ENCODE measurements around the gene PLA2G6. TPM values are rescaled to one million over a fixed set of nuclear protein-coding genes. Genes with fewer than 3 reads are reported as not detected.
A peak's percentile ranks its signal among the peaks of the same experiment; 100 is the strongest.

The PLA2G6 gene
- total RNA-seq, 2 experiments from 2014 or later = 48.8 to 50.2 TPM

GRCh38 chr22:38203855-38204514 lies 22.4 kb upstream of the PLA2G6 start:
- Histone ChIP-seq H3K9me3 (ENCODE audit: control insufficient read depth in 1 of 2, insufficient read depth in 1 of 2, low read length in 2 of 2) (no peaks in the 10 kb centered on the region), H3K36me3 (ENCODE audit: insufficient read depth, low read length) (no peaks in the 10 kb centered on the region), H3K27ac (ENCODE audit: low read depth in 1 of 2, low read length in 2 of 2) (peak overlapping the region in 1 of 2 donors; percentile 41), H3K4me1 (ENCODE audit: insufficient read depth, low read length) (peaks cover 37% of the 10 kb centered on the region), H3K4me3 (ENCODE audit: low read length) (peak overlapping the region; percentile 83), H3K27me3 (ENCODE audit: control insufficient read depth in 1 of 2, insufficient read depth in 2 of 2, low read length in 2 of 2) (no peaks in the 10 kb centered on the region)
- TF ChIP-seq CTCF (IDR thresholded peaks at IDR 0.05) = no peak
- no peak for ATAC-seq (ENCODE audit: poor library complexity)
- Mint-ChIP-seq H3K27me3 (no peaks in the 10 kb centered on the region), H3K4me1 (ENCODE audit: low read depth) (peaks cover 26% of the 10 kb centered on the region), H3K4me3 (peak overlapping the region; percentile 89), H3K9me3 (no peaks in the 10 kb centered on the region), H3K36me3 (ENCODE audit: low read depth) (no peaks in the 10 kb centered on the region), H3K27ac (peak overlapping the region; percentile 71)
- POLR2A ChIA-PET = interaction anchor here (0.7 to 3.5 kb wide), 5 partner anchors 10 to 64 kb away, joined by 3 to 39 read pairs (median 6); partner anchors contain the start of gene PLA2G6
- intact Hi-C loops (cut with DNase I, micrococcal nuclease) = loop anchor here (5.0 to 10.0 kb wide), 3 partner anchors 61 to 113 kb away; partner anchors contain the start of genes CSNK1E (in 1 of the 2) and TMEM184B (in 1 of the 2)
- peak in 2 of 14 experiments; percentile 46 to 52 for DNase-seq
- CTCF ChIA-PET = no interaction called here

DNA sequence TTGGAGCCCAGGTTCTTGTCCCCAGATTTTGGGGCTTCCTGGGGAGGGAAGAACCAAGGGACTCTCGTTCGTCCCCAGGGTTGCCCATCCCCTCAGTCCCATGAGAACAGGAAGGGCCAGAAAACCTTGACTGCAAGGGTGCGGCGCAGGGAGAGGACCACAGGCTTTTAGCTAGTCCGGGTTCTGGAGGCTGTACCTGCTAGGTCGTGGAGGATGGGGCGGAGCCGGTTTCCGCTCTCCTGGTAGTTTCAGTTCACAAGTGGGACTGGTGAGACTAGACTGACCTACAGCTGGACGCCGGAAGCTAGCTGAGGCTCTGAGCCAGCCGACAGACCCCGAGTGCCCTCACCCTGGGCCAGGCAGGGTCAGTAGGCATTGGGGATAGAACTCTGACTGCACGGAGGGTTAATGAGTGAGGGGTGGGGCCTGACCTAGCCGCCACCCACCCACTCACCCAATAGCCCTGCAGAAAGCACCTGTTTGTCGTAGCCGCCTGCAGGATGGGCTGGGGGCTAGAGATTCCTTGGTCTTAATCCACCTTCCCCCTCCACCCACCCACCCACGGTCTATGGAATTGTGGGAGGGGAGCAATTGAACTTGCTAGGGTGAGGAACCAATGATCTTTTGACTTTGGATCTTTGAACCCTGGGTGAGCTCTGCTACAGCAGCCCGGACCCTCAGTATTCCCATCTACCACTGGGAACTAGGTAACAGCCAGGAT lies 21.6 kb upstream of the PLA2G6 start:
- no peaks in the 10 kb centered on the region for H3K36me3 Mint-ChIP-seq (ENCODE audit: low read depth)
- H3K27ac ChIP-seq (ENCODE audit: low read depth in 1 of 2, low read length in 2 of 2) = peak overlapping the region; percentile 55 to 82
- ChIA-PET CTCF (no interaction called here), POLR2A (interaction anchor here (0.7 to 3.5 kb wide), 6 partner anchors 11 to 1116 kb away, joined by 3 to 39 read pairs (median 3); partner anchors contain the start of genes CBX6, PLA2G6 and RPL3)
- H3K4me1 Mint-ChIP-seq (ENCODE audit: low read depth) = peaks cover 26% of the 10 kb centered on the region
- DNase-seq (peak in 9 of 14 experiments; percentile 16 to 71 (median 57)), ATAC-seq (ENCODE audit: poor library complexity) (peak; percentile 30)
- no peak for TF ChIP-seq CTCF (IDR thresholded peaks at IDR 0.05)
- H3K27me3 ChIP-seq (ENCODE audit: control insufficient read depth in 1 of 2, insufficient read depth in 2 of 2, low read length in 2 of 2) = no peaks in the 10 kb centered on the region
- no peaks in the 10 kb centered on the region for H3K9me3 ChIP-seq (ENCODE audit: control insufficient read depth in 1 of 2, insufficient read depth in 1 of 2, low read length in 2 of 2)
- peak overlapping the region; percentile 71 for H3K27ac Mint-ChIP-seq
- intact Hi-C loops (cut with DNase I, micrococcal nuclease) = loop anchor here (5.0 to 10.0 kb wide), 3 partner anchors 62 to 114 kb away; partner anchors contain the start of genes CSNK1E (in 1 of the 2) and TMEM184B (in 1 of the 2)
- H3K27me3 Mint-ChIP-seq = no peaks in the 10 kb centered on the region
- H3K4me3 Mint-ChIP-seq = peak overlapping the region; percentile 89
- H3K36me3 ChIP-seq (ENCODE audit: insufficient read depth, low read length) = no peaks in the 10 kb centered on the region
- H3K9me3 Mint-ChIP-seq = no peaks in the 10 kb centered on the region
- peak overlapping the region; percentile 83 for H3K4me3 ChIP-seq (ENCODE audit: low read length)
- peaks cover 37% of the 10 kb centered on the region for H3K4me1 ChIP-seq (ENCODE audit: insufficient read depth, low read length)

DNA sequence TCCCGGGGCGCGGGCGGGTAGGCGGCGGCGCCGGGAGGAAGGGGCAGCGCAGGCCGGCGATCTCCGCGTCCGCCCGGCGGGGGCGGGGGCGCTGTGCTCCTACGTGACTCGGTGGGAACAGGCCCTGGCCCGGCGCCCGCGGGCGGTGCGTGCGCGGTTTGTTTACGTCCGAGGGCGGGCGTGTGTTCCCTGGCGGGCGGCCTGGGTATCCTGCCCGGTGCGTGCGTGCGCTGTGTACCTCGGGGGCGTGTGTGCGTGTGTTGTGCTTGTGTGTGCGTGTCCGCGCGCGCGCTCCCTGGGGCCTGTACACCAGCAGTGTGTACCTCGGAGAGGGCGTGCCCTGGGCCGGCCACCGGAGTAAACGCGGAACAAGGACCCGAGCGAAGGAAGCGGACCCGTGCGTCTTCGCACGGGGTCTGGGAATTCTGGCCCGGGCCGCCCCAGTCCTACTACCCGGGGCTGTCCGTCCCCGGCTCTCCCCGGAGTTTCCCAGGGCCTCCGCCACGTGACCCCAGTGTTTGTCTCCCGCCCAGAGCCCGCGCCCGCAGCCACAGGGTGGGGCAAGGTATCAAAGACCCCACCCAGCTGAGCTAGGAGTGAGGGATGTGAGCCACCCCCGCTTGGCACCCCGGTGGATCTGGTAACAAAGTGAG lies 20.9 kb upstream of the PLA2G6 start:
- Mint-ChIP-seq H3K36me3 (ENCODE audit: low read depth) (no peaks in the 10 kb centered on the region), H3K9me3 (no peaks in the 10 kb centered on the region), H3K27ac (peak overlapping the region; percentile 71), H3K4me3 (peak overlapping the region; percentile 89), H3K27me3 (no peaks in the 10 kb centered on the region), H3K4me1 (ENCODE audit: low read depth) (peaks cover 26% of the 10 kb centered on the region)
- Histone ChIP-seq H3K27ac (ENCODE audit: low read depth in 1 of 2, low read length in 2 of 2) (peak overlapping the region; percentile 55 to 82), H3K9me3 (ENCODE audit: control insufficient read depth in 1 of 2, insufficient read depth in 1 of 2, low read length in 2 of 2) (no peaks in the 10 kb centered on the region), H3K27me3 (ENCODE audit: control insufficient read depth in 1 of 2, insufficient read depth in 2 of 2, low read length in 2 of 2) (no peaks in the 10 kb centered on the region), H3K4me1 (ENCODE audit: insufficient read depth, low read length) (peaks cover 37% of the 10 kb centered on the region), H3K4me3 (ENCODE audit: low read length) (peak overlapping the region; percentile 83), H3K36me3 (ENCODE audit: insufficient read depth, low read length) (no peaks in the 10 kb centered on the region)
- CTCF ChIA-PET = interaction anchor here (0.5 to 1.7 kb wide), 2 partner anchors 22 to 190 kb away, joined by 3 to 7 read pairs; no protein-coding TSS in a partner anchor
- ATAC-seq (ENCODE audit: poor library complexity) (peak; percentile 28), DNase-seq (peak in 13 of 14 experiments; percentile 22 to 86 (median 47))
- intact Hi-C loops (cut with DNase I, micrococcal nuclease) = loop anchor here (5.0 to 10.0 kb wide), 3 partner anchors 62 to 115 kb away; partner anchors contain the start of genes CSNK1E (in 1 of the 2) and TMEM184B (in 1 of the 2)
- no peak for TF ChIP-seq CTCF (IDR thresholded peaks at IDR 0.05)
- POLR2A ChIA-PET = interaction anchor here (0.8 to 3.5 kb wide), 8 partner anchors 12 to 1117 kb away, joined by 3 to 39 read pairs (median 5); partner anchors contain the start of genes CBX6, CSNK1E, GGA1 and PLA2G6

Data from CD4-positive, alpha-beta T cell (primary cell).